Hepatocyte (in vitro differentiated cells): Measurements from ENCODE around the gene CCDC68. TPM values are rescaled to one million over a fixed set of nuclear protein-coding genes. Genes with fewer than 3 reads are reported as not detected.

Experiments used
- DNase-seq: peaks from one replicate; pipeline ENCODE4 v3.0.0-alpha.2; 2016; ENCODE audit warnings: low spot score
- H2AFZ ChIP-seq: fragments of 200-600 bp; sonication (generic); 2 replicates; pipeline ENCODE4 v1.6.0; 2016; ENCODE audit warnings: antibody characterized with exemption, mild to moderate bottlenecking
- H3K27ac ChIP-seq: fragments of 200-600 bp; sonication (generic); 2 replicates; pipeline ENCODE4 v1.5.1; 2016; ENCODE audit warnings: mild to moderate bottlenecking
- H3K27me3 ChIP-seq: fragments of 200-600 bp; sonication (generic); 2 replicates; pipeline ENCODE4 v1.6.1; 2016
- H3K36me3 ChIP-seq: fragments of 200-600 bp; sonication (generic); replicated peaks from 2 replicates; pipeline ENCODE4 v1.5.1; 2016; ENCODE audit warnings: low read depth; ENCODE audit not compliant: insufficient read depth
- H3K4me1 ChIP-seq: fragments of 200-600 bp; sonication (generic); 2 replicates; pipeline ENCODE4 v1.5.1; 2016; ENCODE audit warnings: mild to moderate bottlenecking, moderate library complexity; ENCODE audit not compliant: insufficient read depth
- H3K4me2 ChIP-seq: fragments of 200-600 bp; sonication (generic); 2 replicates; pipeline ENCODE4 v1.6.0; 2016
- H3K4me3 ChIP-seq: fragments of 200-600 bp; sonication (generic); 2 replicates; pipeline ENCODE4 v1.5.1; 2016; ENCODE audit warnings: mild to moderate bottlenecking
- H3K79me2 ChIP-seq: fragments of 200-600 bp; sonication (generic); 2 replicates; pipeline ENCODE4 v1.6.0; 2017; ENCODE audit warnings: mild to moderate bottlenecking
- H3K9me2 ChIP-seq: fragments of 200-600 bp; sonication (generic); replicated peaks from 2 replicates; pipeline ENCODE4 v1.6.0; 2017; ENCODE audit warnings: mild to moderate bottlenecking; ENCODE audit not compliant: insufficient read depth
- H3K9me3 ChIP-seq: fragments of 200-600 bp; sonication (generic); 2 replicates; pipeline ENCODE4 v1.5.1; 2016; ENCODE audit warnings: low read depth, mild to moderate bottlenecking
- H4K20me1 ChIP-seq: fragments of 200-600 bp; sonication (generic); 2 replicates; pipeline ENCODE4 v1.6.0; 2016; ENCODE audit warnings: mild to moderate bottlenecking; ENCODE audit not compliant: insufficient read depth, poor library complexity, severe bottlenecking
- EZH2 ChIP-seq: fragments of 200-600 bp; sonication (generic); IDR thresholded peaks from 2 replicates; pipeline ENCODE4 v1.6.1; 2016; ENCODE audit warnings: antibody characterized with exemption, mild to moderate bottlenecking, borderline replicate concordance
- EZH2phosphoT487 ChIP-seq: fragments of 200-600 bp; sonication (generic); IDR thresholded peaks from one replicate; pipeline ENCODE4 v1.6.1; 2018; ENCODE audit warnings: antibody characterized with exemption, mild to moderate bottlenecking, low read depth, moderate library complexity; ENCODE audit not compliant: unreplicated experiment, severe bottlenecking
- WGBS: methylation state at CpG from one replicate; pipeline ENCODE4 v1.1.6; 2016; ENCODE audit warnings: low lambda C conversion rate; ENCODE audit errors: missing lambda C conversion rate; 5-methylcytosine and 5-hydroxymethylcytosine counted together
- polyA plus RNA-seq: library from polyadenylated mRNA; unstranded; fragments of >200 nt; fragmentation: Nextera tagmentation; extraction: Ambion mirVana; gene quantifications from 2 replicates; pipeline ENCODE4 v1.2.1, GENCODE V29; 2016
- total RNA-seq: library from RNA; depleted of rRNA; stranded (reverse); fragments of >200 nt; gene quantifications from 2 replicates; pipeline ENCODE4 v1.2.3, GENCODE V29; 2014
- TF ChIP-seq, protein P1 (sequence below): fragments of 200-600 bp; sonication (generic); IDR thresholded peaks from 2 replicates; pipeline ENCODE4 v1.5.1; 2016; ENCODE audit warnings: antibody characterized with exemption, mild to moderate bottlenecking; ENCODE audit not compliant: poor library complexity

The CCDC68 gene
- total and polyA plus RNA-seq, 2 experiments from 2014 or later, result 6.7 to 13.0 TPM

DNA sequence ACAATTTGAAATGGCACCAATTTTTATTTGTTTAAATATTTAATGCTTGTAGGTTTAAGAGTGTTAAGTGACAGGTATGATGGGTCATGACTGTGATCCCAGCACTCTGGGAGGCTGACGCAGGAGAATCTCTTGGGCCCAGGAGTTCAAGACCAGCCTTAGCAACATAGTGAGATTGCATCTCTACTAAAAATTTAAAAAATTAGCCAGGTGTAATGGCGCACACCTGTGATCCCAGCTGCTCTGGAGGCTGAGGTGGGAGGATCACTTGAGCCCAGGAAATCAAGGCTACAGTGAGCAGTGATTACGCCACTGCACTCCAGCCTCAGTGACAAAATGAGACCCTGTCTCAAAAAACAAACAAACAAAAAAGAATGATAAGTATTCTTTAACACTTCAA lies 43.0 kb upstream of the CCDC68 start:
- H2AFZ ChIP-seq, result no peak overlapping the region

DNA sequence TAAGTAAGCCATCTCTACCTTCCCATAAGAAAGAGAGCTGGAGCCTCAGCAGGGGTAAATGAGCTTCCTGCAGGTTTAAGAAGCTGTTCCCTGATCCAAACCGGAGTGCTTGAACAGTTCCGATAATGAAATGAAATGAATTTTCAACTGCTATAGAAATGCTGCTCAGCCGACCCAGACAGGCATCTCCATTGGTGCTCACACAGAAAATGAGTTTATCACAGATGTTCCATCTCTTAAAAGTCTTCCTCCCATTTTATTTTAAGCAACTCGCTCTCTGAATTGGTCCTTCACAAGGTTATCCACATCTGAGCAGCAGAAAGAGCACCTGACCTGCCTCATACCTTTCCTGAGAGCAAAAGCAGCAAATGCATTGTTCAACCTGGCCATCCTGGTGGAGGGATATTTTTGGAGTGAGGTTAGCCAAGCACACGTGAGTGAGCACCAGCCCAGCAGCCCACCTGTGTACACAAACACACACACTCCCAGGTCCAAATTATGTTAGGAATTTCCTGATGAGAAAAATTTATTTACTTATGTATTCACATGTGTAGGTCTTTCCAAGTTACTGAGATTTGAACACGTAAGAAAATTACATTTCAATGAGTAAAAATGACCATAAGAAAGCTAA lies 42.2 kb upstream of the CCDC68 start:
- H3K27ac ChIP-seq, result peak overlapping the region; percentile 48
- H3K36me3 ChIP-seq, result no peaks in the 10 kb centered on the region
- no peaks in the 10 kb centered on the region for H3K9me3 ChIP-seq
- DNase-seq, result peak; percentile 20
- TF ChIP-seq EZH2phosphoT487, result no peak
- TF ChIP-seq, protein P1, sequence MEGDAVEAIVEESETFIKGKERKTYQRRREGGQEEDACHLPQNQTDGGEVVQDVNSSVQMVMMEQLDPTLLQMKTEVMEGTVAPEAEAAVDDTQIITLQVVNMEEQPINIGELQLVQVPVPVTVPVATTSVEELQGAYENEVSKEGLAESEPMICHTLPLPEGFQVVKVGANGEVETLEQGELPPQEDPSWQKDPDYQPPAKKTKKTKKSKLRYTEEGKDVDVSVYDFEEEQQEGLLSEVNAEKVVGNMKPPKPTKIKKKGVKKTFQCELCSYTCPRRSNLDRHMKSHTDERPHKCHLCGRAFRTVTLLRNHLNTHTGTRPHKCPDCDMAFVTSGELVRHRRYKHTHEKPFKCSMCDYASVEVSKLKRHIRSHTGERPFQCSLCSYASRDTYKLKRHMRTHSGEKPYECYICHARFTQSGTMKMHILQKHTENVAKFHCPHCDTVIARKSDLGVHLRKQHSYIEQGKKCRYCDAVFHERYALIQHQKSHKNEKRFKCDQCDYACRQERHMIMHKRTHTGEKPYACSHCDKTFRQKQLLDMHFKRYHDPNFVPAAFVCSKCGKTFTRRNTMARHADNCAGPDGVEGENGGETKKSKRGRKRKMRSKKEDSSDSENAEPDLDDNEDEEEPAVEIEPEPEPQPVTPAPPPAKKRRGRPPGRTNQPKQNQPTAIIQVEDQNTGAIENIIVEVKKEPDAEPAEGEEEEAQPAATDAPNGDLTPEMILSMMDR, result no peak
- TF ChIP-seq EZH2, result no peak
- H4K20me1 ChIP-seq, result no peaks in the 10 kb centered on the region
- no peak overlapping the region for H2AFZ ChIP-seq
- no peaks in the 10 kb centered on the region for H3K79me2 ChIP-seq
- H3K27me3 ChIP-seq, result no peaks in the 10 kb centered on the region
- H3K4me3 ChIP-seq, result no peak overlapping the region
- no peaks in the 10 kb centered on the region for H3K9me2 ChIP-seq
- 72% methylated on average over 6 of the region's 6 CpGs for WGBS
- H3K4me2 ChIP-seq, result no peak overlapping the region
- no peaks in the 10 kb centered on the region for H3K4me1 ChIP-seq

More for the DNA sequence above, 43.0 kb upstream of the CCDC68 start:
- no peaks in the 10 kb centered on the region for H3K4me1 ChIP-seq
- TF ChIP-seq EZH2phosphoT487, result no peak
- no peak for TF ChIP-seq EZH2
- TF ChIP-seq, protein P1, result no peak
- DNase-seq, result no peak
- peak overlapping the region; percentile 48 for H3K27ac ChIP-seq
- no peaks in the 10 kb centered on the region for H3K36me3 ChIP-seq
- WGBS, result 96% methylated on average over 3 of the region's 3 CpGs
- H3K4me2 ChIP-seq, result no peak overlapping the region
- H4K20me1 ChIP-seq, result no peaks in the 10 kb centered on the region
- no peaks in the 10 kb centered on the region for H3K27me3 ChIP-seq
- H3K79me2 ChIP-seq, result no peaks in the 10 kb centered on the region
- H3K4me3 ChIP-seq, result no peak overlapping the region
- no peaks in the 10 kb centered on the region for H3K9me3 ChIP-seq
- no peaks in the 10 kb centered on the region for H3K9me2 ChIP-seq

- H2AFZ ChIP-seq, result no peak overlapping the region
- no peaks in the 10 kb centered on the region for H3K9me2 ChIP-seq
- no peaks in the 10 kb centered on the region for H3K79me2 ChIP-seq
- no peak overlapping the region for H3K27ac ChIP-seq
- no peaks in the 10 kb centered on the region for H3K9me3 ChIP-seq
- WGBS, result 96% methylated on average over 5 of the region's 5 CpGs
- no peak for TF ChIP-seq EZH2phosphoT487
- TF ChIP-seq, protein P1, result no peak
- no peak for TF ChIP-seq EZH2
- no peaks in the 10 kb centered on the region for H3K36me3 ChIP-seq
- H3K4me3 ChIP-seq, result no peak overlapping the region
- H3K4me1 ChIP-seq, result no peaks in the 10 kb centered on the region
- no peaks in the 10 kb centered on the region for H3K27me3 ChIP-seq
- no peak overlapping the region for H3K4me2 ChIP-seq
- no peaks in the 10 kb centered on the region for H4K20me1 ChIP-seq
- DNase-seq, result no peak
Observed at GRCh38 chr18:55000529-55000928, 41.3 kb upstream of the CCDC68 start.
